ENCODE measurements around the gene POSTN.

The POSTN gene

GRCh38 chr13:37636701-37637100 lies 38.1 kb upstream of the POSTN start:
- TF ChIP-seq, protein P1, sequence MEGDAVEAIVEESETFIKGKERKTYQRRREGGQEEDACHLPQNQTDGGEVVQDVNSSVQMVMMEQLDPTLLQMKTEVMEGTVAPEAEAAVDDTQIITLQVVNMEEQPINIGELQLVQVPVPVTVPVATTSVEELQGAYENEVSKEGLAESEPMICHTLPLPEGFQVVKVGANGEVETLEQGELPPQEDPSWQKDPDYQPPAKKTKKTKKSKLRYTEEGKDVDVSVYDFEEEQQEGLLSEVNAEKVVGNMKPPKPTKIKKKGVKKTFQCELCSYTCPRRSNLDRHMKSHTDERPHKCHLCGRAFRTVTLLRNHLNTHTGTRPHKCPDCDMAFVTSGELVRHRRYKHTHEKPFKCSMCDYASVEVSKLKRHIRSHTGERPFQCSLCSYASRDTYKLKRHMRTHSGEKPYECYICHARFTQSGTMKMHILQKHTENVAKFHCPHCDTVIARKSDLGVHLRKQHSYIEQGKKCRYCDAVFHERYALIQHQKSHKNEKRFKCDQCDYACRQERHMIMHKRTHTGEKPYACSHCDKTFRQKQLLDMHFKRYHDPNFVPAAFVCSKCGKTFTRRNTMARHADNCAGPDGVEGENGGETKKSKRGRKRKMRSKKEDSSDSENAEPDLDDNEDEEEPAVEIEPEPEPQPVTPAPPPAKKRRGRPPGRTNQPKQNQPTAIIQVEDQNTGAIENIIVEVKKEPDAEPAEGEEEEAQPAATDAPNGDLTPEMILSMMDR (IDR thresholded peaks at IDR 0.05; ENCODE audit: low read depth, low read length): no peak
- H3K4me3 ChIP-seq (replicated peaks in 1 of 2; ENCODE audit: low read depth in 2 of 2, low read length in 2 of 2): no peak overlapping the region
- no peak for DNase-seq (ENCODE audit: low read depth in 2 of 2)

DNA sequence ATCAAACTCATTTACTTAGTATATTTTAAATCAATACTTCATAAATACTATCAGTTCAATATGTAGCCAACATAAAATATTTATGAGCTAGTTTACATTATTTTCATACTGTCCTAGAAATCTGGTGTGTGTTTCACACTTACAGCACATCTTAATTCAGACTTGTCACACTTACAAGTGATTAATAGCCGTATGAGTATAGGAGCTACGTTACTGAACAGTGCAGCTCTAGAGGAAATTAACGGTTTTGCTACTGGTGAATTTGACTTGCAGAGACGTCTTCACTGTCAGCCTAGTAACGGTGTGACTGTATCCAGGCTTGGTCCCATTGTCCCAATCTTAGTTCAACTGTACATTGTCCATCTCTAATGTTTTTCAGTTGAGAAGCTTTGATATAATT lies 33.7 kb upstream of the POSTN start:
- DNase-seq (ENCODE audit: low read depth in 2 of 2): no peak
- TF ChIP-seq, protein P1 (IDR thresholded peaks at IDR 0.05; ENCODE audit: low read depth, low read length): no peak
- H3K4me3 ChIP-seq (replicated peaks in 1 of 2; ENCODE audit: low read depth in 2 of 2, low read length in 2 of 2): no peak overlapping the region

DNA sequence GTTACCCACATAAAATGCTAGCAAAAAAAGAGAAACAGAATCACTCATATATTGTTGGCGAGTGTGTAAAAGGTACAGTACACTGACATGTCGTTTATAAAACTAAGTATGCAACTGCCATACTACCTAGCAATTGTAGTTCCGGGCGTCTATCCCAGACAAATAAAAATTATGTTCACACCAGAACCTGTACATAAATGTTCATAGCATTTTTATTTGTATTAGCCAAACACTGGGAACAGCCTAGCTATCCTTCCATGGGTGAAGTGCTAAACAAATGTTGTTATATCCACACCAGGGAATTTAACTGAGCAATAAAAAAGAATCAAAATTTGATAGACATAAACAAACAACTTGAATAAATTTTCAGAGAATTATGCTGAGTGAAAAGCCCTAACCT lies 28.9 kb upstream of the POSTN start:
- TF ChIP-seq, protein P1 (IDR thresholded peaks at IDR 0.05; ENCODE audit: low read depth, low read length): no peak

DNA sequence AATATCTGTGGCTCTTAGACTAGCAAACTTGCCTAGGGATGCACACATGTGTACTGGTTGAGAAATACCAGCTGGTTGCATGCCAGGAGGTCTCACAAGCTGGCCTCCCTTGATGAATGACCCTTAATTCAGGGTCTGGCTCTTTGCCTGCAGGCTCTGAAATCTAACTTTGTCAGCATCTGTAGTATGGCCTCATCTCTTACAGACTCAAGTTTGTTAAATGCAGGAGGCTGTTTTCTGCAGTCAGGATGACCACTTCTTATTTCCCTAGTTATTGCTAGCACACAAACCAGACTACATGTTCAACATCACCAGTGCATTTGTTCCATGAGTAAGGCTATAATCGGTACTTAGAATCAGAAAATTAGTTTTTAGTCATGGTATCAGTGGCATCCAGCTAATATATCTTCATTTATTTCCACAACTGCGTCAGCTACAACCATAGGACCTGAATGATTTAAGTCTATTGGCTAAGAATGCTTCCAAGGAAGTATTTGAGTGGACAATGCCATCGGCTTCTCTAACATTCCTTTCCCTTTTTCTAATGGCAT lies 23.3 kb upstream of the POSTN start:
- TF ChIP-seq, protein P1 (IDR thresholded peaks at IDR 0.05; ENCODE audit: low read depth, low read length): no peak
- H3K4me3 ChIP-seq (replicated peaks in 1 of 2; ENCODE audit: low read depth in 2 of 2, low read length in 2 of 2): no peak overlapping the region
- peak; percentile 82 to 95 for DNase-seq (ENCODE audit: low read depth in 2 of 2)

More for the DNA sequence above, 28.9 kb upstream of the POSTN start:
- no peak overlapping the region for H3K4me3 ChIP-seq (replicated peaks in 1 of 2; ENCODE audit: low read depth in 2 of 2, low read length in 2 of 2)
- no peak for DNase-seq (ENCODE audit: low read depth in 2 of 2)

DNA sequence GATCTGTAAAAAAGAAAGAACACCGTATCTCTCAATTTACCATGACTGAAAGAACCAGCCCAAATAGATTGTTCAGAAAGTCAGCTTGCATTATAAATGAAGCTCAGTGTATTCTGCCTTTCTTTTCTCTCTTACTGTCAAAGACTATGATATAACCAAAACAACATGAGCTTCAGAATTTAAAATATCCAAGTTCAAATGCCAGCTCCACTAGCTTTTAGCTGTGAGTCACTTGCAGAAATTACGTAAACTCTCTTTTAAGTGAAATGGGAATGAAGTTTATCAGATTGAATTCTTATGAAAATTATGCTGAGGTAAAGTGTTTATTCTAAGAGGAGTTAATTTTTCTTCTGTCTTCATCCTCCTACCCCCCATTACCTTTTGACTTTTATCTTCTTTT lies 20.0 kb upstream of the POSTN start:
- DNase-seq (ENCODE audit: low read depth in 2 of 2): peak; percentile 81 to 86
- H3K4me3 ChIP-seq (replicated peaks in 1 of 2; ENCODE audit: low read depth in 2 of 2, low read length in 2 of 2): no peak overlapping the region
- TF ChIP-seq, protein P1 (IDR thresholded peaks at IDR 0.05; ENCODE audit: low read depth, low read length): no peak

GRCh38 chr13:37617173-37617572 lies 18.6 kb upstream of the POSTN start:
- no peak overlapping the region for H3K4me3 ChIP-seq (replicated peaks in 1 of 2; ENCODE audit: low read depth in 2 of 2, low read length in 2 of 2)
- peak; percentile 90 to 92 for DNase-seq (ENCODE audit: low read depth in 2 of 2)
- TF ChIP-seq, protein P1 (IDR thresholded peaks at IDR 0.05; ENCODE audit: low read depth, low read length): no peak

DNA sequence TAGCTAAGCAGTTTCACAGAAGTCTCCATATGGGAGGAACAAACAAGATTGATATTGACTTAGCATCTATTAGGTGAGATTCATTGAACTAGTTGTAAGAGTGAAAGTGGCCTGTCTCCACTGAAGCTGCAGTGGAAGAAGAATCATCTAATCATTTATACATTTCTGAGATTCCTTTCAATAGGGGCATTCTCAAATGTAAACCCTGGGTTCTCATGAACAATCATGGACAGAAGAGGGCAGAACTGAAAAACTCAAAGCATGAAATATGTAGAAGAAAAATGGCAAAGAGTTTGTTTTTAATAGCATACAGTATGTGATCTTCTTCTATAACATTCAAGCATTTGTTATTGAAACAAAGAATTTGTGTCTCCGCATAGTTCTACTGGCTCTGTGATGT lies 17.6 kb upstream of the POSTN start:
- DNase-seq (ENCODE audit: low read depth in 2 of 2): peak in 1 of 2 donors; percentile 43

More for the DNA sequence above, 17.6 kb upstream of the POSTN start:
- no peak overlapping the region for H3K4me3 ChIP-seq (replicated peaks in 1 of 2; ENCODE audit: low read depth in 2 of 2, low read length in 2 of 2)
- TF ChIP-seq, protein P1 (IDR thresholded peaks at IDR 0.05; ENCODE audit: low read depth, low read length): no peak
